Measurements from ENCODE around the gene TF. TPM values are rescaled to one million over a fixed set of nuclear protein-coding genes. Genes with fewer than 3 reads are reported as not detected.
A peak's percentile ranks its signal among the peaks of the same experiment; 100 is the strongest.
"Not testable (repeated sequence)": the region's sequence is repeated elsewhere in the genome, so short reads cannot be mapped to it uniquely, and the experiment has no call there.

The TF gene
- total and polyA plus RNA-seq, 5 experiments from 2014 or later = 0.34 to 0.78 (median 0.63) TPM; not detected in 2

GRCh38 chr3:133717424-133717823, 28.8 kb upstream of the TF start:
- Mint-ChIP-seq H3K27ac (no peak overlapping the region), H3K36me3 (peaks cover 0 to 10% (median 4%) of the 10 kb centered on the region in 3 donors), H3K4me1 (no peaks in the 10 kb centered on the region), H3K9me3 (peaks cover 0 to 14% (median 5%) of the 10 kb centered on the region in 9 donors), H3K4me3 (no peak overlapping the region), H3K27me3 (peaks cover 0 to 11% (median 5%) of the 10 kb centered on the region in 5 donors)
- no peak for ATAC-seq
- DNase-seq = no peak
- POLR2A ChIA-PET = no interaction called here

DNA sequence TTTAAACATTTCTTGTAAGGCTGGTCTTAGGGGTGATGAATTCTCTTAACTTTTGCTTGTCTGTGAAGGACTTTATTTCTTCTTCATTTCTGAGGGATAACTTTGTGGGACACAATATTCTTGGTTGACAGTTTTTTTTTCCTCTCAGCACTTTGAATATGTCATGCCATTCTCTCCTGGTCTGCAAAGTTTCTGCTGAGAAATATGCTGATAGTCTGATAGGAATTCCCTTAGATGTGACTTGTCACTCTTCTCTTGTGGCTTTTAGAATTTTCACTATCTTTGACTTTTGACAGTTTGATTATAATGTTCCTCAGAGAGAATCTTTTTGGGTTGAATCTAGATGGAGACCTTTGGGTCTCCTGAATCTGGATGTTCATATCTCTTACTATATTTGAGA, 23.3 kb upstream of the TF start:
- ATAC-seq = no peak
- POLR2A ChIA-PET = no interaction called here
- Mint-ChIP-seq H3K4me1 (no peaks in the 10 kb centered on the region), H3K4me3 (no peak overlapping the region), H3K27ac (no peak overlapping the region), H3K9me3 (peaks cover 6 to 31% (median 21%) of the 10 kb centered on the region in 9 donors), H3K27me3 (peaks cover 0 to 16% (median 5%) of the 10 kb centered on the region in 5 donors), H3K36me3 (peaks cover 0 to 21% (median 15%) of the 10 kb centered on the region in 3 donors)
- DNase-seq = no peak

DNA sequence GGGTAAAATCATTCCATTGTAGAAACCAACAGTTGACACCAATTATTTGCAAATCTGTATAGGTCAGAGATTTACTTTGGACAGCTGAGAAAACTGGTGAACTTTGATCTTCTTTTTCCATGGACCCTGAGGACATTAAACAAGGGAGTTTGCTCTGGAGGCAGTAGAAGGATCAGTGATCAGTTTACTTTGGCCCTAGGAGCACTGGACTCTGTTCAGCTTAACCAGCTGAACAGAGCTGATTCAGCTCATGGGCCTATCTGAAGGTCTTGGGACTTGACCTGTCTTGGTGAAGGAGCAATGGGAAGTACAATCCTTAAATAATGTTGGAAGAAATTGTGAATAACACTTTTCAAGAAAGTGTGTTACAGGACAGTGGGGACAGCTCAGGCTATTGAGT, 15.2 kb upstream of the TF start:
- H3K27ac Mint-ChIP-seq = no peak overlapping the region
- H3K4me3 Mint-ChIP-seq = no peak overlapping the region
- DNase-seq (no peak), ATAC-seq (no peak)
- H3K9me3 Mint-ChIP-seq = peaks cover 0 to 20% (median 6%) of the 10 kb centered on the region in 9 donors
- H3K36me3 Mint-ChIP-seq = peaks cover 0 to 9% (median 7%) of the 10 kb centered on the region in 3 donors
- POLR2A ChIA-PET = no interaction called here
- H3K27me3 Mint-ChIP-seq = peaks cover 19 to 56% (median 30%) of the 10 kb centered on the region in 5 donors
- no peaks in the 10 kb centered on the region for H3K4me1 Mint-ChIP-seq

GRCh38 chr3:133732231-133732630, 14.0 kb upstream of the TF start:
- H3K27me3 Mint-ChIP-seq = peaks cover 24 to 60% (median 30%) of the 10 kb centered on the region in 5 donors
- H3K4me3 Mint-ChIP-seq, H3K36me3 Mint-ChIP-seq, ATAC-seq, H3K27ac Mint-ChIP-seq, H3K4me1 Mint-ChIP-seq, DNase-seq, POLR2A ChIA-PET: not testable (repeated sequence)
- peaks cover 0 to 18% (median 8%) of the 10 kb centered on the region in 9 donors for H3K9me3 Mint-ChIP-seq

DNA sequence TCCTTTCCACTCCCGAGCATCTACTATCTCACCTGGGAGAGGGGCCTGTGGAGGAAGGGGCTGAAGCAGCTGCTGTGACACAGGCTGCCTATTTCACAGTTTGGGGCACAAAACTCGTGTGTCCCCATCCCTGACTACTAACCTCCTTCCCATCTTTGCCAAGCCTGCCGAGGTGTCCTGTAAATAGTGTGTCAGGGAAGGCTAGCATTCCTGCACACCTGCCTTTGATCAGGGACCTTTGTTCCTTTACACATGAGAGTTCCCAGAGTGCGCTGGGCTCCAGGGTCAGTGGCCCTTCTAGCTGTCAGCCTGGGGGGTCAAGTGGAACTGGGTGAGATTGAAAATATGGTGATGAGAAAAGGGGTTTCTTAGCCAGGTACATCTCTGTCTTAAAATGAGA, 13.0 kb upstream of the TF start:
- peaks cover 0 to 24% (median 7%) of the 10 kb centered on the region in 9 donors for H3K9me3 Mint-ChIP-seq
- ATAC-seq (no peak), DNase-seq (no peak)
- H3K36me3 Mint-ChIP-seq = peaks cover 0 to 7% (median 5%) of the 10 kb centered on the region in 3 donors
- H3K27ac Mint-ChIP-seq = no peak overlapping the region
- H3K4me3 Mint-ChIP-seq = no peak overlapping the region
- H3K4me1 Mint-ChIP-seq = no peaks in the 10 kb centered on the region
- POLR2A ChIA-PET = no interaction called here
- H3K27me3 Mint-ChIP-seq = peaks cover 22 to 60% (median 30%) of the 10 kb centered on the region in 5 donors

DNA sequence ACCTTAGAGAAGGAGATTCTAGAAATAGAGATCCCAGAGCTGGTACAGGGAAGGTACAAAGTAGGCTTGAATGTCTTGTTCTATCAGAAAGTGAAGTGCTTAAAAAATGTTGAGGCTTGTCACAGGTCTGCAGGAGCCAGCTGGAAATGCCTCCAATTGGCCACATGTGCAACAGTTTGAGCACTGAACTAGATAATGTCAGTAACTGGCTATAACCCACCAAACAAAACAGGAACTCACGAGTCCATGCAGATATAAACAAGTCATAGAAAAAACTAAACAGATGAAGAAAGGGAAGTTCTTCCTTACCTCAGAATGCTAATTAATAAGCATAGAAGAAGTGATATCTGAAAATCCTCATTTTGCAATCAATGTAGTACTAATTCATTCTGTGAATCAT, 11.9 kb upstream of the TF start:
- Mint-ChIP-seq H3K4me1 (no peaks in the 10 kb centered on the region), H3K9me3 (peaks cover 0 to 33% (median 9%) of the 10 kb centered on the region in 9 donors), H3K27me3 (peaks cover 22 to 59% (median 30%) of the 10 kb centered on the region in 5 donors), H3K27ac (no peak overlapping the region), H3K36me3 (peaks cover 0 to 11% (median 5%) of the 10 kb centered on the region in 3 donors), H3K4me3 (no peak overlapping the region)
- ATAC-seq (no peak), DNase-seq (no peak)
- POLR2A ChIA-PET = no interaction called here

DNA sequence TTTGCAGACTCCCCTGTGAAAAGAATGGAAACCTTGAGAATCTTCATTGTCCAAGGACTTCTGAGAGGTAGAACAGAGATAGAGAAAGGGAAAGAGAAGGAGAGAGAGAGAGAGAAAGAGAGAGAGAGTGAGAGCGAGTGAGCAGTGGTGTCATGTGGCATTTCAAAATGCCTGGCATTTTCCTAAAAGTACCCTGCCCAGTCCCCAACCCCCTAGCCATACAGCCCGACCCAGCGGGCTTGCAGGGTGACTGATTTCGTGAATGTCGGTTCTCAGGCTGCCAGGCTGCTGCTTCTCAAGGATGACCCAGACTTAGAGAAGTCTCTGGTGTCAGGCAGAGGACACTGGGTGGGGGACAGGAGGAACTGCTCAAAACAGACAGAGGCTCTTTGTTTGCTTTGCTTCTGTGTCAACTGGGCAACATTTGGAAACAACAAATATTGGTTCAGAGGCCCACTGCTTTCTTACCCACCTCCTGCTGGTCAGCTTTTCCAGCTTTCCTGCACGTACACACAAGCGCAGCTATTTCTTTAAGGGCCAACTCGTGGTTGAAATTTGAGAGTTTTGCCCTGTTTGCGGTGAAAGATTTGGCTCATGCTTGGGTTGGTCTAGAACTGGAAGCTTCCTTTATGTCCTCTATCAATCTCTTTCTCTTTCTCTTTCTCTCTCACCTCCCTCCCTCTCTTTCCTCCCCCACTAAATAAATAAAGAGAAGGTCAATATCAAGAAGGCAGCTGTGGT, 3.7 kb upstream of the TF start:
- ATAC-seq (no peak), DNase-seq (no peak)
- Mint-ChIP-seq H3K27ac (no peak overlapping the region), H3K4me1 (peaks cover 2 to 10% (median 5%) of the 10 kb centered on the region in 4 donors), H3K27me3 (peaks cover 10 to 52% (median 31%) of the 10 kb centered on the region in 5 donors), H3K36me3 (peaks cover 0 to 5% (median 0%) of the 10 kb centered on the region in 3 donors), H3K9me3 (peaks cover 0 to 19% (median 4%) of the 10 kb centered on the region in 9 donors), H3K4me3 (no peak overlapping the region)
- POLR2A ChIA-PET = no interaction called here

DNA sequence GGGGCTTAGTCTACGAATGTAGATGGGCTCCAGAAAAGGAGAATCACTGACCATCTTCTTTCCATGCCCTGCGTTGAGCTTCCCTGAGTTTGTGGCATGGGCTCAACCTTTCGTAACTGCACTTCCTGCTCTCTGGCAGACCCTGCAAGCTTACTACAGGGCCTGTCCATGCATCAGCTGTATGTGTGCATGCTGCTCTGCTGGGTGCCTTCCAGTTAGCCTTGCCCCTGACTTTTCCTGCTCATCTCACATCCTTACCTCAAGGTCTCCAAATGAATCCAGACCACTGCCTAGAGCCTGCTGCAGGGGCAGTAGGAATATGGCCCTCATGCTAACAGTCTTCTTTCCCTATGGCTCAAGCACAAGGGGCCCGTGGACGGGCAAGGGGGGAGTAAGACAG, 2.0 kb upstream of the TF start:
- Mint-ChIP-seq H3K36me3 (no peaks in the 10 kb centered on the region), H3K4me3 (no peak overlapping the region), H3K27ac (no peak overlapping the region), H3K27me3 (peaks cover 17 to 67% (median 40%) of the 10 kb centered on the region in 5 donors), H3K9me3 (peaks cover 0 to 10% (median 0%) of the 10 kb centered on the region in 9 donors), H3K4me1 (peaks cover 2 to 10% (median 5%) of the 10 kb centered on the region in 4 donors)
- ATAC-seq = no peak
- no peak for DNase-seq
- POLR2A ChIA-PET = no interaction called here

DNA sequence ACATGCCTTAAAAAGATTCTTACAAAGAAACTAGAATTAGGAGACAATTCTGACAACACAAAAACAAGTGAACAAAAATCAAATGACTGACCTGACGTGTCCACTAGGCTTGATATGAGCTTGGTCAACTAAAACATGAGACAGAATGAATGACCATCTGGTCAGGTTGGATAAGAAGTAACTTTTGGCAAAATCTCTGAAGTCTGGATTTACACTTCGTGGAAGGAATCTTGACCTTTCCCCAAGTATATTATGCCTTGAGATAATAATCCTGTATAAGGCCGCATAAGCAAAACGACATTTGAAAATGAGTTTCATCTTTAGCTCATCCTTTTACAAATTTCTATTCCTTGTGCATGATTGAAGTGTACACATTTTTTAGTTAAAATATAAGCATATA, 1.1 kb upstream of the TF start:
- Mint-ChIP-seq H3K27me3 (peaks cover 17 to 74% (median 43%) of the 10 kb centered on the region in 5 donors), H3K9me3 (peaks cover 0 to 4% (median 0%) of the 10 kb centered on the region in 9 donors)
- DNase-seq = no peak

GRCh38 chr3:133746712-133747066, 496 bp downstream of the TF start:
- DNase-seq (no peak), ATAC-seq (no peak)
- Mint-ChIP-seq H3K27me3 (peaks cover 17 to 74% (median 46%) of the 10 kb centered on the region in 5 donors), H3K4me3 (peak overlapping the region in 4 of 10 donors; percentile 20 to 52 (median 38)), H3K27ac (peak overlapping the region in 1 of 10 donors; percentile 8), H3K9me3 (no peaks in the 10 kb centered on the region), H3K4me1 (peaks cover 2 to 10% (median 5%) of the 10 kb centered on the region in 4 donors), H3K36me3 (no peaks in the 10 kb centered on the region)
- POLR2A ChIA-PET = no interaction called here

More for the DNA sequence above, 1.1 kb upstream of the TF start:
- Mint-ChIP-seq H3K4me1 (peaks cover 2 to 10% (median 5%) of the 10 kb centered on the region in 4 donors), H3K27ac (no peak overlapping the region), H3K36me3 (no peaks in the 10 kb centered on the region), H3K4me3 (no peak overlapping the region)
- no peak for ATAC-seq
- POLR2A ChIA-PET = no interaction called here

- ATAC-seq (no peak), DNase-seq (no peak)
- peaks cover 17 to 68% (median 40%) of the 10 kb centered on the region in 5 donors for H3K27me3 Mint-ChIP-seq
- H3K4me1 Mint-ChIP-seq = peaks cover 2 to 10% (median 5%) of the 10 kb centered on the region in 4 donors
- H3K36me3 Mint-ChIP-seq = no peaks in the 10 kb centered on the region
- POLR2A ChIA-PET = no interaction called here
- no peak overlapping the region for H3K4me3 Mint-ChIP-seq
- no peaks in the 10 kb centered on the region for H3K9me3 Mint-ChIP-seq
- H3K27ac Mint-ChIP-seq = peak overlapping the region in 1 of 10 donors; percentile 36
Measured at GRCh38 chr3:133747373-133747772, 1.2 kb downstream of the TF start.

GRCh38 chr3:133747907-133748639, 1.9 kb downstream of the TF start:
- POLR2A ChIA-PET = no interaction called here
- no peak for ATAC-seq

More at GRCh38 chr3:133747907-133748639, 1.9 kb downstream of the TF start:
- no peaks in the 10 kb centered on the region for H3K36me3 Mint-ChIP-seq
- H3K27ac Mint-ChIP-seq = no peak overlapping the region
- H3K9me3 Mint-ChIP-seq = no peaks in the 10 kb centered on the region
- H3K4me3 Mint-ChIP-seq = peak overlapping the region in 1 of 10 donors; percentile 51
- H3K4me1 Mint-ChIP-seq = peaks cover 2 to 10% (median 5%) of the 10 kb centered on the region in 4 donors
- peaks cover 17 to 61% (median 45%) of the 10 kb centered on the region in 5 donors for H3K27me3 Mint-ChIP-seq
- DNase-seq = no peak
